Bone marrow (tissue), 2 donors: ENCODE results near the gene PRSS8.
"Not testable (repeated sequence)": the region's sequence is repeated elsewhere in the genome, so short reads cannot be mapped to it uniquely, and the experiment has no call there.

Source experiments
- DNase-seq, 2 donors: peaks; one replicate each; lab custom pipeline; 2025; lab: John Stamatoyannopoulos, UW

Gene PRSS8

GRCh38 chr16:31135535-31136286 is at the start of gene PRSS8:
Gene PRSS8 (minus strand): TSS chr16:31135727. CDS start chr16:31135498, 229 bp downstream.
- no peak for DNase-seq

- no peak for DNase-seq
These were observed 49.4 kb upstream of the PRSS8 start for GRCh38 chr16:31184888-31185287.

- DNase-seq, result no peak
These were observed 48.2 kb upstream of the PRSS8 start for GRCh38 chr16:31183432-31184428.

- no peak for DNase-seq
These were observed 46.9 kb upstream of the PRSS8 start for GRCh38 chr16:31182391-31182790.

- DNase-seq, result no peak
These were observed 45.7 kb upstream of the PRSS8 start for GRCh38 chr16:31181102-31181830.

- peak; percentile 91 to 100 for DNase-seq
These were observed 44.4 kb upstream of the PRSS8 start, which contains the start of gene FUS for GRCh38 chr16:31179747-31180459. Gene FUS (plus strand): TSS chr16:31180139. CDS start chr16:31180215, 76 bp downstream.

GRCh38 chr16:31179219-31179746 is 43.8 kb upstream of the PRSS8 start:
- DNase-seq, result no peak

GRCh38 chr16:31177136-31177535 is 41.6 kb upstream of the PRSS8 start:
- no peak for DNase-seq

- not testable (repeated sequence) for DNase-seq
These were observed 34.5 kb upstream of the PRSS8 start for GRCh38 chr16:31170048-31170447.

GRCh38 chr16:31168848-31169247 is 33.3 kb upstream of the PRSS8 start:
- DNase-seq, result no peak

GRCh38 chr16:31167315-31167714 is 31.8 kb upstream of the PRSS8 start:
- DNase-seq, result no peak

- peak in 1 of 2 donors; percentile 18 for DNase-seq
These were observed 21.6 kb upstream of the PRSS8 start for GRCh38 chr16:31157136-31157535.

- DNase-seq, result not testable (repeated sequence)
These were observed 15.4 kb upstream of the PRSS8 start for GRCh38 chr16:31150976-31151375.

- DNase-seq, result no peak
These were observed 14.7 kb upstream of the PRSS8 start, which contains the start of gene PRSS36 for GRCh38 chr16:31149894-31150890. Gene PRSS36 (minus strand): TSS chr16:31150066. CDS start chr16:31150035, 31 bp downstream.

- DNase-seq, result no peak
These were observed 13.8 kb upstream of the PRSS8 start for GRCh38 chr16:31149332-31149731.

- DNase-seq, result no peak
These were observed 13.4 kb upstream of the PRSS8 start for GRCh38 chr16:31148896-31149295.

- no peak for DNase-seq
These were observed 12.8 kb upstream of the PRSS8 start for GRCh38 chr16:31148281-31148728.

GRCh38 chr16:31147574-31147973 is 12.0 kb upstream of the PRSS8 start:
- no peak for DNase-seq

- no peak for DNase-seq
These were observed 10.0 kb upstream of the PRSS8 start for GRCh38 chr16:31145398-31145990.
